Transverse colon (tissue), 4 donors: Measurements from ENCODE around the gene TSPAN9.

ENCODE experiments used
- POLR2AphosphoS5 ChIP-seq, 3 donors: sonication (generic); formaldehyde crosslinking; IDR thresholded peaks; one replicate each; pipeline ENCODE4 v1.6.1; 2016; ENCODE audit warnings: antibody characterized with exemption in 3 of 3
- TF ChIP-seq, protein P1 (sequence below), 5 experiments: fragments of 200-600 bp in 3 of 5; fragments of 450-650 bp in 2 of 5; sonication (generic) in 3 of 5; IDR thresholded peaks; 1 replicate in 2 of 5; 2 replicates in 3 of 5; pipeline ENCODE4 v1.5.1; 2016 to 2017; ENCODE audit warnings: antibody characterized with exemption in 5 of 5, inconsistent platforms in 3 of 5, mild to moderate bottlenecking in 2 of 5, moderate library complexity in 1 of 5

DNA sequence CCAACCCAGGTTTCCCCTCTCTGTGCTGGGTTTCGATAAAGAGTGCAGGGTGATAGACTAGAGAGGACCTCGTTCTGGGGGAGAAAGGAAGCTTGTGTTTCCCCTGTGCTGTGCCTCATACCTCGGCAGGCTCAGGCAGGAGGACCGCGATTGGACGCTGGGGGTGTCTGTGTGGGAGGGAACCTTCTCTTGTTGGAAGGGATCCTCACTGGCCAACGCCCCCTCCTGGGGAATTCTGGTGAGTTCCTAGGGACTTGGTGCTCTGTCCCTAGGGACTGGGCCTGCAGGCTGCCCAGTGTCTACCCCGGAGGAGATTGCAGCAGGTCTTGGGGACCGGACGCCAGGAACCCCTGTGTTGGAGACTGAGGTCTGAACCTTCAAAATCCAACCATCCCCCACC is 256.4 kb downstream of the TSPAN9 start:
- TF ChIP-seq, protein P1, sequence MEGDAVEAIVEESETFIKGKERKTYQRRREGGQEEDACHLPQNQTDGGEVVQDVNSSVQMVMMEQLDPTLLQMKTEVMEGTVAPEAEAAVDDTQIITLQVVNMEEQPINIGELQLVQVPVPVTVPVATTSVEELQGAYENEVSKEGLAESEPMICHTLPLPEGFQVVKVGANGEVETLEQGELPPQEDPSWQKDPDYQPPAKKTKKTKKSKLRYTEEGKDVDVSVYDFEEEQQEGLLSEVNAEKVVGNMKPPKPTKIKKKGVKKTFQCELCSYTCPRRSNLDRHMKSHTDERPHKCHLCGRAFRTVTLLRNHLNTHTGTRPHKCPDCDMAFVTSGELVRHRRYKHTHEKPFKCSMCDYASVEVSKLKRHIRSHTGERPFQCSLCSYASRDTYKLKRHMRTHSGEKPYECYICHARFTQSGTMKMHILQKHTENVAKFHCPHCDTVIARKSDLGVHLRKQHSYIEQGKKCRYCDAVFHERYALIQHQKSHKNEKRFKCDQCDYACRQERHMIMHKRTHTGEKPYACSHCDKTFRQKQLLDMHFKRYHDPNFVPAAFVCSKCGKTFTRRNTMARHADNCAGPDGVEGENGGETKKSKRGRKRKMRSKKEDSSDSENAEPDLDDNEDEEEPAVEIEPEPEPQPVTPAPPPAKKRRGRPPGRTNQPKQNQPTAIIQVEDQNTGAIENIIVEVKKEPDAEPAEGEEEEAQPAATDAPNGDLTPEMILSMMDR (IDR thresholded peaks at IDR 0.05), result no peak
- TF ChIP-seq POLR2AphosphoS5 (IDR thresholded peaks at IDR 0.05), result no peak
